Measurements from ENCODE around the gene DMC1.

The DMC1 gene

DNA sequence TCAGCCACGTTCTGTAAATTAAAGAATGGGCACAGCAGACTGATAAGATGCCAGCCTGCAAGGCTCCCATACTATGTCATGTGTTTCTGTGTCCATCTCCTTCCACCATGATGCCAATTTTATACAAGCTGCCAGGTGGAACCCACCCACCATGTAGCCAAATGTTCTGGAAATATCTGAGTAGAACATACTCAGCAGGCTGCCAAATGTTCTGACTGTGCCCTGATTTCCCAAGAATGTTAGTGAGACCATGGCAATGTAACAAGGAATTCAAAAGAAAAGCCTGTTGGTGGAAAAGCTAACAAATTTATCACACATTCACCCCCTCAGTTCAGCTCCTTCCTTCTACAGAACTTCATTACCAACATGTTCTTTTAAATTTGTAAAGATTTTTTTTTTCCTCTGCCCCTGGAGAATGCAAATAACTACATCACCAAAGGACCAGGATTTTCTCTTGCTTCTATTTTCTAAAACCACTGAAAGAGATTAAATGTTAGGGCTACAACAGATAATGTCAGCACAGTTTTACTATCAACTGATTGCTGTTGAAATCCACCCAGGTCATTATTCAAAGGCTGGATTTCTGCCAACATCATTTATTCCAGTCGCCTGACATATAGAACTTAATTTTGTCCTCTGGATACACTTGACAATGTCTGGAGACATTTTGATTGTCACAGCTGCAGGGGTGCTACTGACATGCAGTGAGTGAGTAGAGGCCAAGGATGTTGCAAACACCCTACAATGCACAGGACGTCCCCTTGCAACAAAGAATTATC is 3.1 kb downstream of the DMC1 start:
- no peak for DNase-seq

DNA sequence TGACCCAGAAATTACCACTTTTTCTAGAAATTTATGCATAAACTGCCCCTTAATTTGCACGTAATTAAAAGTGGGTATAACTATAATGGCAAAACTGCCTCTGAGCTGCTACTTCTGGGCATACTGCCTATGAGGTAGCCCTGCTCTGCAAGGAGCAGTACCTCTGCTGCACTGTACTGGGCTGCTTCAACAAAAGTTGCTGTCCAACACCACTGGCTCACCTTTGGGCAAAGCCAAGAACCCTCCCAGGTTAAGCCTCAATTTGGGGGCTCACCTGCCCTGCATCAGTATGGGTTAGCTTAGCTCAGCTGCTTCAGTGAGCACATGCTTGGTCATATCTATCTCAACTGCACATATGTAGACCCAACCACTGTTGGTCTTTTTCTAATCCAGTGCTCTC is 4.5 kb downstream of the DMC1 start:
- DNase-seq, result no peak

DNA sequence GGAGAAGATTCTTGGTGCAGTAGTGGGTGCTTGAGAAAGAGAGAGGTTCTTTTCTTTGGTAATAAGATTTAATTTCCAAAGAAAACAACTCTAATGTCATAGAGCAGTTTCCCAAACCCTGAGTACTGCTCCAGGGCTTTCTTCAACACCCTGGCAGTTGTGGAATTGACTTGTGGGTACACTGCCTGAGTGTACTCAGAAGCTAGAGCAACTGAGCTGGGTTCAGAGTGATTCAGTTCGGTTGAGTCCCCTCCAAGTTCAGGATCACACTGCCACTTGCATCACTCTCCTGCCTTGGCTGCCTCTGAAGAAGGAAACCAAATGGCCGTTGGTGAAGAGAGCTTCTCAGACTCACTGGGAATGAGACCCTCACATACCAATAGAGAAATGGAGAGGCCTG is 5.3 kb downstream of the DMC1 start:
- DNase-seq, result no peak

DNA sequence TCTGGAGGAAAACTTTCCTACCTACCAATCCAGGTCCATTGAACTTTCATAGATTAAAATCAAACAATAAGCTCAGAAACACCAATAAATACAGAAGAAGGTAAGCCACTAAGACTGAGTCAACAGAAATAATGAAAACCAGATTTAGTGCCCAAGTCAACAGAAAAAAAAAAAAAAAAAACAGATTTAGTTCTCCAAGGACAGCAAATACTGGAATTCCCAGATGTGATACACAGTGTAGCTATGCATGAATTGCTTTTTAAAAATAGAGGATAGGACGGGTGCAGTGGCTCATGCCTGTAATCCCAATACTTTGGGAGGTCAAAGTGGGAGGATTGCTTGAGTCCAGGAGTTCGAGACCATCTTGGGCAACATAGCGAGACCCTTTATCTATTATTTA is 15.7 kb downstream of the DMC1 start:
- DNase-seq, result no peak

DNA sequence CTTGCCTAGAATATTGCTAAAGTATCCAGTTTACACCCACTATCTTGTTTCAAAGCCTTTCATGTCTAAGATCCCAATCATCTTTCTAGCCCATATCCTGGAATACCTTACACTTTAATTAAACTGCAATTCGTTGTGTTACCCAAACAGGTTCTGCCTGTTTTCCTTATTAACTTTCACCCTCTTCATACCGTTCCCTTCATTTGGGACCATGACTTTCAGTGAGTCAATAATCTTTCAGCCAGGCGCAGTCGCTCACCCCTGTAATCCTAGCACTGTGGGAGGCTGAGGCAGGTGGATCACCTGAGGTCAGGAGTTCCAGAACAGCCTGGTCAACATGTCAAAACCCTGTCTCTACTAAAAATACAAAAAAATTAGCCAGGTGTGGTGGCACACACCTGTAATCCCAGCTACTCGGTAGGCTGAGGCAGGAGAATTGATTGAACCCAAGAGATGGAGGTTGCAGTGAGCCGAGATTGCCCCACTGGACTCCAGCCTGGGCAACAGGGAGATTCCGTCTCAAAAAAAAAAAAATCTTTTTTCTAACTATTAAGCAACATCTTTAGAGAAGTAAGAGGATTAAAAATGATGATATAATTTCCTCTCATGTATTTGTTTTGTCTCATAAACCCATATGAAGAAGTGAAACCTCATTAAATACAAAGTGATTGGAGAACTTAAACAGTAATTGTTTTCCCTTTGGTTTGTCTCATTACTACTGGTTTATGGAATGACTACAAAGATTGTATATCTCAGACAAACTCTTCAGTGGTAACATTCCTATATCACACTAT is 20.7 kb downstream of the DMC1 start:
- no peak for DNase-seq

DNA sequence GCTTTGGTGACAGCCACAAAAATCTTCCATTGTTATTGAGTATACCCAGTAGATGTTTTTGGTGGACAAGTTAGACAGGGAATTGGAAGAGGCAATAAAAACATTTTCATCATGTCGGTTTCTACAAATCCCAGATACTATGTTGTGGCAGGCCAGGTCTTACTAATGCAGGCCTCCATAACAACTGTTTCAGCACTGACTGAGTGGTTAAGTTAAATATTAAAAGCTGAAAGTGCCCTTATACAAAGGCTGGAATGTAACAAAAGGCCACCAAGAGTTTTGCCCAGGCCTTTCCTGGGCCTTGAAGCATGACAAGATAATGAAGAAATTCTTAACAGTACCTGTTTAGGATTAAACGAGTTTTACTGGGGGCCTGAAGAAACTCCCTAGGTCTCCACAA is 29.3 kb downstream of the DMC1 start:
- no peak for DNase-seq

DNA sequence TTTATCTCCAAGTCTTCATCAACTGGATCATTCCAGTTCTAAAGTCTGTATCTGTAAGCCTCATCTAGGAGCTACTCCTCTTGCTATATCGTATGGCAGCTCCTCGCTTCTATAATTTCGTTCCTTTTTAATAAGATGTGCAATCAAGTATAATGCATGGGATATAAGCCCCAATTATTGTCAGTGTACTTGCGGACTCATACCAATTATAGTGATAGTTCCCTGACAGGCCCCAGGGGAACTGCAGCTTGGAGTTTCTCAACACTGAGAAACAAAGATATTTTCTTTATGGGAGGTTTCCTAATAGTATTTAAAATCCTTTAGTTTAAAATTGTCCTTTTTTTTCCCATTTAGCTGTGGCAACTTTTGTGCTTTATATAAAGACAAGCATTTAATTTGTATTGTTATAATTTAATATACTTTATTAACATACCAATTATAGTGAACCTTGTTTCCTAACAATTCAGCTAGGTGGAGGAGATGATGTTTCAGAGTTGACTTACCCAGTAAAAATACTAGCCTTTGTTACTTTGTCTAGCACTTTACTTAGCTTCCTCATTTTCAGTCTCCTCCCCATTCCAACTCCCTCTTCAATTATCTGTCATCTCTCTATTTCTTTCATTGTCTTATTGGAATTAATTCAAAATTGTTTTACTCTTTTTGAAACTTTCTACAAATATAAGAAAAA is 38.6 kb downstream of the DMC1 start:
- DNase-seq, result no peak

DNA sequence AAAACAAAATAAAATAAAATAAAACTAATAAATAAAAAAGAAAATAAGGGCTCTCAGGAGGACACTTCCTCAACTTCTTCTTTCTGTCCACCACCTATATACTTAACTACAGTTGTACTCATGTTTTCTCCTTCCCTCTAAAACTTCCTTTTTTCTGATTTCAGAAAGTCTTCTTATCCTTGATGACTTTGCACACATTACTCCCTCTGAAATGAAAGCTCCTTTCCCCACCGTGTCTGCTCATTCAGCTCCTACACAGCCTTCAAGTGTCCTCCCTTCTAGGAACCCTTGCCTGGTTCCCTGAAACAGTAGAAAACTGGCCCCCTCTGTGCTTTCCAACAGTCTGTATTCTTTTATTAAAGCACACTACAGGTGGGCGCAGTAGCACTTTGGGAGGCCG is 45.6 kb downstream of the DMC1 start:
- no peak for DNase-seq

DNA sequence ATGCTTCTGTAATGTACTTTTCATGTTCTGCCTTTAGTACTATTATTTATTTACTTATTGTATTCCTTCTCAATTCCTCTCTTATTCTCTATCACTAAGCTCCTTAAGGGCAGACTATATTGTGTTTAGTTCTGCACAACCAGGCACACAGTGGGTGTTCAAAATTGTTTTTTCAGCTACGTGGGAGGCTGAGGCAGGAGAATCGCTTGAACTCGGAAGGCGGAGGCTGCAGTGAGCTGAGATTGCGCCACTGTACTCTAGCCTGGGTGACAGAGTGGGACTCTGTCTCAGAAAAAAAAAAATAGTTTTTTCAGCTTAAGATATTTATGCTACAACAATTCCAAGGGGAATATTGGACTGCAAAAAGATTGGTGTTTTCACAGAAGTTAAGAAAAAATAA is 46.5 kb downstream of the DMC1 start:
- no peak for DNase-seq

DNA sequence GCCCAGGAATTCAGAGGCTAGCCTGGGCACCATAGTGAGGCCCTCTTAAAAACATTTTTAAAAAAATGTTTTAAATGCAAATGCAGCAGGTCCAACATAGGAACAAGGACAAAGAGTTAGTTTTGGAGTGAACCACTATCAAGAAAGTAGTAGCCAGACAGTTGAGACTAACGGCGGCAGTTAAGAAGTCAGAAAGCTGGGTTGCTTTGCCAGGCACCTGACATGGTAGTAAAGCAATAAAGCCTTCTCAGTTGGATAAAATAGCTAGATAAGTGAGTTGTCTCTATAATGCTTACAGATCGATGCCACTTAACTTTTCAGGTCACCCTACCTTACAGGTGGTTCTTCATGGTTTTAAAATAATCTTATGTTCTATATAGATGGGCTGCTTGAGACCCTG is 47.0 kb downstream of the DMC1 start:
- DNase-seq, result no peak

DNA sequence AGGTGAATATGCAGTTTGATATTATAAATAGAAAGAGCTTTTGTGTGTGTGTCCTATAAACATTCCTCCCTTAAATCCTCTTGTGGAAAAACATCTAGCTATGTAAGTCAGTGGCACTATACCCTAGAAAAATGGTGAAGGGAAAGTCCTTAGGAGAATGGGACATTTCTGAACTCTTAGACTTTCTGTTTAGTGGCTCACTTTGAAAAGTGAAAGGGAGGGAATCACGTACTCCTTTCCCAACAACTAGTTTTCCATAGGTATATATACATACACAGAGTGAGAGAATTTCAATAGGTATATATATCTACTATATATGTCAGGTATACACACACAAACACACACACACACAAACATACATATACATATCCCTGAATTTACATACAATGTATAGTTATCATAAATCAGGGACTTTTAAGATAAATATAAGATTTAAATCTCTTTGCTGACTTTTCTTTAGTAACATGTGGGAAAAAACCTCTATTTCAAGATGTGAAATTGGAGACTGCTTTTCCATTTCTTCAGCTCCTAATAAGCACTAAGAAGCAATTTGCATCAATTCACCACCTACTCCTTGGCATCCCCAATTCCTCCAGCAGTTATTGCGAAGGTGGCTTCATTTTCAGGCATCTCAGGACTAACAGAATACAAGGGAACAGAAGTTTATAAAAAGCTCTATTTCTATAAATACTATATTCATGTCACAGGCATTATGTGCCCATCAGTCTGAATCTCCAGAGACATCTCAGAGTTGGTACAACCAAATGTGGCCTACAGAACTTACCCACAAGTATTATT is 50.3 kb downstream of the DMC1 start:
- no peak for DNase-seq

DNA sequence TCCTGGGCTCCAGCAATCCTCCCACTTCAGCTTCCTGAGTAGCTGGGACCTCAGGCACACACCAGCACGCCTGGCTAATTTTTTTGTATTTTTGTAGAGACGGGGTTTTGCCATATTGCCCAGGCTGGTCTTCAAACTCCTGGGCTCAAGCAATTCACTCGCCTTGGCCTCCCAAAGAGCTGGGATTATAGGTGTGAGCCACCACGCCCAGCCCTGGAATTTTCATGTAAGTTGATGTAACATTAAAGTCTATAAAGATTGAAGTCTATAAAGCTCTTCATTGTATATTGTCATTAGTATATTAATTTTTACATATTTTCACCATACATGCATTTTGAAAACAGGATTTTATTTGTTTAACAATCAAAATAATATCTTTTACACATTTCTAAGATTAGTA is 51.4 kb downstream of the DMC1 start:
- DNase-seq, result no peak

DNA sequence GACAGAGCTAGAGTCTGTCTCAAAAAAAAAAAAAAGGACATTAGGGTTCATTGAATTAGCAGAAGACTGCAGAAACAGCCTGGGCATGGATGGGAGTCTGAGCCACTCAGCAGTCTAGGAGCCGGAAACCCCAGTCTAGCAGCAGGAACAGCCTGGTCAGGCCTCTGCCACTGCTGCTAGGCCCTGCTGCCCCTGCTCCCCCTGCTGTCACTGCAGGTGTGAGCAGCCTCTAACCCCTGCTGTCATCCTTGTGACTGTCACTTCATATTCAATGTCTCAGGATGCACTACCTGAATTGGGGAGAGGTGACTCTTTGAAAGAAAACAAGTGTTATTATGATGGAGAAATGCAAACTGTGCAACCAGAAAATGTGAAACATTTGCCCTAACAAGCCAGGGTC is 56.9 kb downstream of the DMC1 start:
- no peak for DNase-seq

DNA sequence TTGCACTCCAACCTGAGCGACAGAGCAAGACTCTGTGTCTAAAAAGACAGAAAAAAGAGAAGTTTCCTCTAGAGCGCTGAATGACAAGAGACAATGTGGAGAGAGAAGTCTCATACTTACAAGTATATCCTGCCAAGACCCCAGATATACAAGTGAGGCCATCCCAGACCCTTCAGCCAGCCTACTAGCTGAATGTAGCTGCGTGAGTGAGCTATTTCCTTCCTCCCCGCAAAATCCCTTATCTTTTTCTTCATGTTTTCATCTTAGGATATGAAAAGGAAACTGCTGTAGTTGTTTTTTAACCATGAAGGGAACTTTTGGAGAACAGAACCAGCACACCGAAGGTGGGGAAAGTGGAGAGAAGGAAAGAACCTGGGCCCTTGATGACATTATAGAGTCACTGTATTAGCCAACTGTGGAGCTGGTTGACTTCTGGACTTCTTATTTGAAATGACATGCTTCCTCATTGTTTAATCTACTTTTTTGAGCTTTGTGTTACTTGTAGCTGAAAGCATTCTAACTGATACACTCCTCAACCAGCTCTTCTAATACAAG is 59.5 kb downstream of the DMC1 start:
- no peak for DNase-seq

DNA sequence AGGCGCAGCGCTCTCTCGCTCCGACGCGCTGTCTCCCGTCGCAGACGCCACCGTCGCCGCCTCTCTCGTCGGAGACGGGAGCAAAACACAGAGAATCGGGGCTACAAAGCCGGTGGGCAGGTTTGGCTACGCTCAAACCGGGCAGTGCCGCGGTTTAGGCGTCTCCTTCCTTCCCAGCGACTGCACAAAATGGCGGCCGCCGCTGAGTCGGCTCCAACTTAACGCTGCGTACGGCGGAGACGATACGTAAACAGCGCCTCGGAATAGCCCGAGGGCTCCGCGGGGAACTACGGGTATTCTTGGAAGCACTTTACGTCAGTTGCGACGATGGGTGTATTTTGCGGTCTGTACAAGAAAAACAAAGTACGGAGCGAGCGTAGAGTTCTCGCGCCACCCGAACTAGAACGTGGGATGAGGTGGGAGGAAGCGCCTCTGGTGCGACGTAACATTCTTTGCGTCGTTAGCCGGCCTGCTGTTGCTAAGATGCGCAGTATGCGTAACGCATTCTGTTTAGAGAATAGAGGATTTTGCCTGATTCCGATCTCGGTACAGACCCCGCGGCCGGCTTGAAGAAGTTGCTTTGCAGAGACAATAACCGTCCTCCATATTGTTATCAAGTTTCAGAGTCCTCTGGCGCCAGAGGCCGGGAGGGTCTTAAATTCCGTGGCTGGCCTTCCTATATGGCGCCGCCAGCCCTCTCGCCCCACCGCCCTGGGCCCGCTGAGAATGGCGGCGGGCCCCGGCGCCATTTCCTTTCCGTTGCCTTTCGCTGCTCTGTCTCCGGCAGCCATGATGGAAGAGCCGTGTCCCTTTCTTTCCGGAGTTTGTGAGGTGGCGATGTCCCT is 63.6 kb downstream of the DMC1 start, which contains the start of gene DDX17:
Gene DDX17 (minus strand): TSS at position 194 of the 845 bp plus-strand sequence.
- peak; percentile 73 for DNase-seq

DNA sequence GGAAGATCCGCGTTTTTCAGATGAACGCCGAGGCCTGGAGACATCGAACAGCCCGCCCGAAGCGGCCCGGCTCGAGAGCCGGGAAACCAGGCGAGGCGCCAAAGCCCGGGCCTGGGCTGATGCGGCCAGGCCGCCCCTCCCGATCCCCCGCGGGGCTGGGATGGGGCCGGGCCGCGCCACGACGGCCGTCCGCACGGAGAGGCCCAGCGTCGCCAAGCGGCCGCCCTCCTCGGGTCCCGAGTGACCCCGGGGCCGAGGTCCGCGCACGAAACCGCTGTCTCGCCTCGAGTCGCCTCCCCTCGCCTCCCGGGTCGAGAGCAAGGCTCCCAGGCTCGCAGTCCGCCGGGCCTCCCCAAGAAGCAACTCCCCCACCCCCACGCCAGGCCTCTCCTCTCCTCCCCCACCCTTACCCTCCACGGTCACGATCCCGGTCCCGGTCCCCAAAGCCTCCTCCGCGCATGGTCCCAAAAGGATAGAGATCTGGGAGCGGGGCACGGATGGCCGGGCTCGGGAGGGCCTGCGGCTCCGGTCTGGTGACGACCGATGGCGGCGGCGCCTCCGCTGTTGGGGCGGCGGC is 64.4 kb downstream of the DMC1 start:
- no peak for DNase-seq

DNA sequence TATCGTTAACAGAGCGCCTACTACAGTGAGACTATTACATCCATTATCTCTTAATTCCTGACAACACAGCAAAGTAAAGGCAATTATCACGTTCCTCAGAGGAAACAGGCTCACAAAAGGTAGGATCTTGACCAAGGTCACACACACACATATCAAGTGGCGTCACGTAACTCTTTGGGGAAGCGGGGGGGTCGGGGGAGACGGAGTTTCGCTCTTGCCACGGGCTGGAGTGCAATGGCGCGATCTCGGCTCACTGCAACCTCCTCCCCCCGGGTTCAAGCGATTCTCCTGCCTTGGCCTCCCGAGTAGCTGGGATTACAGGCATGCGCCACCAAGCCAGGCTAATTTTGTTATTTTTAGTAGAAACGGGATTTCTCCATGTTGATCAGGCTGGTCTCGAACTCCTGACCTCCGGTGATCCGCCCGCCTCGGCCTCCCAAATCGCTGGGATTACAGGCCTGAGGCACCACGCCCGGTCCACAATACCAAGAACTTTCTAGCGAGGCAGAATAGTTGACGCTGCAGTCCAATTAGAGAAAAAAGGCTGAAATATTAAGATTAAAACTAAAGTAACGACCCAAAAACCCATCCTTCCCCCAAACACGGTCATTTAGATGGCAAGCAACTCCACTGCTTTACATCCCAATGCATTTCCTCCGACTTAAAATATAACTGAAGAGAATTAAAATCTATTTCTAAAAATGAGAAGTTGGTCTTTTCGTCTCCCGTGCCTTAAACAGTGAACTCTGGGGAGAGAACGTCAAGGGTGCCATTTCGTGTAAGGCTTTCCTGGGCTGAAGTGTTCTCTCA is 65.0 kb downstream of the DMC1 start:
- DNase-seq, result no peak

DNA sequence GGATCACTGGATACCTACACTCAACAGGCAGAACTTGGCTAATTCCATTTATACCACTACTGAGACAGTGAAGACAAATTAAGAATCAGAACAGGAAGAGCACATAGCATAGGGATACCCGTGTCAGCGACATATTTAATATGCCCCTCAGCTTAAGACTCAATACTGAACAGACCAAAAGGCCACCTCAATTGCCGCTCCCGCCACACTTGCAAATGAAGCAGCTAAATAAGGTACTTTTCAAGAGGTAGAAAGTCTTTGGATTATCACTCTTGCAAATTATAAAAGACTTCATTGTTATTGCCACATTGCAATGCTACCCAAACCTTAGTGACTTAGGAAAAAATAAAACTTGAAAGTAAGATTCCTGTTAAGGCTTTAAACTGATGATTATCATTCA is 67.0 kb downstream of the DMC1 start:
- no peak for DNase-seq

DNA sequence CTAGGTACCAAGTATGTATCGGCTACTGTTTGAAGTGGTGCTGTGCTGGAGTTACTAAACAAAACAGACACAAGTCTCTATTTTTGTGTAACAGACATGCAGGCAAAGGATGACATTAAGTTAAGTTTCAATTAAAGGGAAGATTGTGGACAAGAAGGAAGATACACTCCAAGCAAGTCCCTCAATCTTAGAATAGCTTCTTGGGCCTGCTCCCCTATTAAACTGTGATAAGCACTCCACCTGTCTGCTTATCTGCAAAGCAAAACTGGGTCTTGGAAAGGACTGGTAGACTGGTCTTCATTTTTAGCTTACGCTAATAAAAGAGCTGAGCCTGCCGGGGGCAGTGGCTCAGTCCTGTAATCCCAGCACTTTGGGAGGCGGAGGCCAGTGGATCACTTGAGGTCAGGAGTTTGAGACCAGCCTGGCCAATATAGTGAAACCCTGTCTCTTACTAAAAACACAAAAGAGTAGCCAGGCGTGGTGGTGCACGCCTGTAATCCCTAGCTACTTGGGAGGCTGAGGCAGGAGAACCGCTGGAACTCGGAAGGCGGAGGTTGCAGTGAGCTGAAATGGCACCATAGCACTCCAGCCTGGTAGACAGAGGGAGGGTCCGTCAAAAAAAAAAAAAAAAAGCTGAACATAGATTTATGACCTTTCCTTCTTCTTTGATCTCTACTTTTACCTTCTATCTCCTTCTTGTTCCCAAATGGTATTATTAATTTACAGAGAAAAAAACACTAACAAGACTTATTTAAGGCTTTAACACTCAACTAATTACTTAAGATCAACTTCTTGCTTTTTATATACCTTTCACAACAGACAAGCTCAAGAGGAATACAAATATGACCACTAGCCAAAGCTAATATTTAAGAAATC is 67.9 kb downstream of the DMC1 start:
- no peak for DNase-seq

All from NCI-H187 (cell line).